HG02938 (cell line): ENCODE measurements around the gene ADGRD1.
"Not testable (repeated sequence)": the region's sequence is repeated elsewhere in the genome, so short reads cannot be mapped to it uniquely, and the experiment has no call there.

Source experiments
- ATAC-seq: cut with Tn5 transposase; IDR thresholded peaks from one replicate; pipeline ENCODE4 v1.9.1; 2021; ENCODE audit warnings: mild to moderate bottlenecking, moderate library complexity; ENCODE audit not compliant: unreplicated experiment

Gene ADGRD1

GRCh38 chr12:130983328-130984017 lies 29.8 kb downstream of the ADGRD1 start:
- no peak for ATAC-seq

- ATAC-seq = no peak
Measured at GRCh38 chr12:130984183-130985058, 30.7 kb downstream of the ADGRD1 start.

- ATAC-seq = no peak
Measured at GRCh38 chr12:130987151-130987931, 33.6 kb downstream of the ADGRD1 start.

- no peak for ATAC-seq
Measured at GRCh38 chr12:130988261-130988660, 34.6 kb downstream of the ADGRD1 start.

DNA sequence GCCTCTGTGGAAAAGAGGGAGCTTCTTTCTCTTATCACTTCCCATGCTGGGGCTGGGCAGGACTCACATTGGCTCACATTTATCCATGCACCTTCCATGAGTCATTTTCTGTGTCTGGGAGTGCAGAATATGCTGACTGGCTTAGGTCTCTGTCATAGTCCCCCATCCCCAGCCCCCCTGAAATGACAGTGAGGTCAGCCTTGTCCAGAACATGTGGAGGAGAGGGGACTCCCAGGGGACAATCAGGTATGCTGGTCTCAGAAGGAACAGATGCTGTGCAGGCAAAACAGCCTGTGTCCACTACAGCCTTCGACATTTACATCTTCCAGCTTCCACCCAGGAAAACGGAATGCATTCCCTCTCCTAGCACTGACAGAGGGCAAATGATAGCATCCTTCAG lies 35.0 kb downstream of the ADGRD1 start:
- ATAC-seq = no peak

DNA sequence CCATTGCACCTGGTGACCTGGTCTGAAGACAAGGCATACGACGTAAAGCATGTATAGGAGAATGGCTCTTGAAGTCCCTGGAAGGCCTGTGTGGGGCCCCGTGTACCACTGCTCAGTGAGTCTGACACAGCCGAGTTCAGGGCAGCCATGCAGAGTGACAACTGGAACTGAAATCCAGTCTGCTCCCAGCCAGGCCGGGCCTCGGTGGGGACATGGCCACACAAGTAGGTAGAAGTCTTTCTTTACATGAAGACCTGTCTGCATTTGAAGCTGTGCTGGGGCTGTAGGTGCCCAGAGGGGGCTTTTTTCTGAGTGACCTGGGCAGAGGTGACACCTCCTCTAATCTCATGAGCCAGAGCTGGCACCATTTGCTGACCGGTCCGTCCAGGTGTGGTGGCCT lies 35.7 kb downstream of the ADGRD1 start:
- ATAC-seq = no peak

GRCh38 chr12:130990034-130990433 lies 36.3 kb downstream of the ADGRD1 start:
- ATAC-seq = no peak

- no peak for ATAC-seq
Measured at GRCh38 chr12:130992448-130992847, 38.7 kb downstream of the ADGRD1 start.

GRCh38 chr12:130992979-130993538 lies 39.4 kb downstream of the ADGRD1 start:
- no peak for ATAC-seq

GRCh38 chr12:130993759-130994670 lies 40.3 kb downstream of the ADGRD1 start:
- ATAC-seq = no peak

- no peak for ATAC-seq
Measured at GRCh38 chr12:130994821-130995375, 41.2 kb downstream of the ADGRD1 start.

DNA sequence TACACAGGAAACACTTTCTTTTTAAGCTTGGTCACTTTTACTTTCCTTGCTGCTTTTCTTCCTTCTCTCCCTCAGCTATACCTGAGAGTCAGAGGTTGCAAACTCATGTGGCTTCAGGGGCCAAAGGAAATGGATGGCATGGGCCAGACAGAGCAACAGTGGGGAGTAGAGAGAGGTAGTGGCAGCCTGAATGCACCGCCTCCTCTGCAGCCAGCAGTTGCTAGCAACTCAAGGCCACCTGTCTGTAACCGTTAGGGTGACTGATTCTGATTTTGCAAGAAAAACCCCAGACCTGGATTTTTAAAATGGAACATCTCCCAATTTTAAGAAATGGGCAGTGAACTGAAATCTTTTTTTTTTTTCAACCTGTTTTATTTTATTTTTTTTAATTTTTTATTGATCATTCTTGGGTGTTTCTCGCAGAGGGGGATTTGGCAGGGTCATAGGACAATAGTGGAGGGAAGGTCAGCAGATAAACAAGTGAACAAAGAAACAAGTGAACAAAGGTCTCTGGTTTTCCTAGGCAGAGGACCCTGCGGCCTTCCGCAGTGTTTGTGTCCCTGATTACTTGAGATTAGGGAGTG lies 41.8 kb downstream of the ADGRD1 start:
- not testable (repeated sequence) for ATAC-seq

DNA sequence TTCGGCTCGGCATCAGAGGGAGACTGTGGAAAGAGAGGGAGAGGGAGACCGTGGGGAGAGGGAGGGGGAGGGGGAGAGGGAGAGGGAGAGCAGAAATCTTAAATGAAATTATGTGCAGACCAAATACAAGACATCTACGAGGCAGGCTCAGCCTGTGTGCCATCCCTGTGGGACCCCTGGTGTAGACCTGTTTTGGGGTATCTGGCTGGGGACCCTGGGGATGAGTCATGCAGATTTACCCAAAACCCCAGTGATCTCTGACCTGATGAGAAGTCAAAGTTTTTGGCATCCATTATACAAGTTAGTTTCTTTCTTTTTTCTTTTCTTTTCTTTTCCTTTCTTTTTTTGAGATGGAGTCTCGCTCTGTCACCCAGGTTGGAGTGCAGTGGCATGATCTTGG lies 44.4 kb downstream of the ADGRD1 start:
- ATAC-seq = no peak

DNA sequence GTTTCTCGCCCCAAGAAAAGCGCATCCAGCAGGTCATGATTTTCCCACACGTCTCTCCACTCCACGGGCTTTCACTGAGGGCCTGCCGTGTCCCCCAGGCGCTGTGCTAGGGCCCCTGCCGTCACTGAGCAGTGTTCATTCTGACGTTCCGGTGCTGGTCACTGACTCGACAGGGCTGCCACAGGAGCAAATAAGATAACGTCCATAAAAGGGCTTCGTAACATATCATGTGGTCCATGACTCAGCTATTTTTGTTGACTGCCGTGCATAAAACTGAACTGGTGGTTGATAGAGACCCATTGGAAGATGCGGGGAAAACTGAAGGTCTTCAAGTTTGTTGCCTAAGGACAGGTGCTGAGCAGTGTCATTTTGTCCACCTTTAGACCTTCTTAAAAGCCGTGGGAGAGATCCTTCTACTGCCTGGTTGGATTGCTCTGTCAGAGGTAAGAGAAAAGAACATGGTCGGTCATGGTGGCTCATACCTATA lies 46.3 kb downstream of the ADGRD1 start:
- ATAC-seq = no peak

GRCh38 chr12:131001493-131001892 lies 47.8 kb downstream of the ADGRD1 start:
- no peak for ATAC-seq

DNA sequence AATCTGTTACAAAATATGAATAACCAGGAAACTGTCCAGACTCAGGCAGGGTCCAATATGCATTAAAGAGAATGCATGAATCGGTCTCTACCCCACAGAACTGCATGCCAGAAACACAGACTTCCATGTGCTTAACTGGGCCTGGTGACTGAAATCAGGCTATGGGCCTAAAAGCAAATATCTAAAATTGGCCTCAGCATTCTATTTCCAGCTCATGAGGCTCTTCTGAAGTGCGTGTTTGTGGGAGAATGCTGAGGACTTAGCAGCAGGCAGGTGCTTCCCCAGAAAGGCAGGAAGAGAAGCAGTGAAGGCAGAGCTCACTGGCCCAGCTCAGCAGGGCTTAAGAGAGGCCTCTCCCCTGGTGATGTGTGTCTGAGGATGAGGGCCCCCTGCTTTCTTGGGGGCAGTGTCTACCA lies 48.5 kb downstream of the ADGRD1 start:
- no peak for ATAC-seq

DNA sequence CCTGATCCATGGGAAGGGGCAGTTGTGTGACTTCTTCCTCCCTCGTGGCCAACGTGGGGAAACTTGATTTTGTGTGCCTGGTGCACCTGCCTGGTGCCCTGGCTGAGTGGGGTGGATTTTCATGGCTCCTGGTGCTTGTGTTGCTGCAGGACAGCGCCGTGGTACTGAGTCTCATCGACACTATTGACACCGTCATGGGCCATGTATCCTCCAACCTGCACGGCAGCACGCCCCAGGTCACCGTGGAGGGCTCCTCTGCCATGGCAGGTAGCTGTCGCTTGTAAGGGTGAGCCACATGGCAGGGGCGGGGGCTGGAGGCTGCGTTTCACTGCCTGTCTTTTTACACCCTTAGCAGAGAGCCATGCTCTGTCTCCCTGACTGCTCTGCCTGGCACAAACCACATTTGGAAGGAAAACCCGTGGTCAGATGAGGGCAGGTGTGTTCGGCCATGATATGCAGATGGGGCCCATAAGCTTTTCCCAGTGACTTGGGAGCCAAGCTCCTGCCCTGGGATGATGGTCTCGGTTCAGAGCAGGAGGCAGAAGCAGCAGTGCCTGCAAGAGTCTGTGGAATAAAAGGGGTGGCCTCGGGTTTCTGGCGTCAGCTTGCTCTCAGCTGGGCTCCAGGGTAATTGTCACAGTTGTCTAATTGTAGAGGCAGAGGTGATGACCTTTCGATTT lies 49.5 kb downstream of the ADGRD1 start:
- no peak for ATAC-seq

DNA sequence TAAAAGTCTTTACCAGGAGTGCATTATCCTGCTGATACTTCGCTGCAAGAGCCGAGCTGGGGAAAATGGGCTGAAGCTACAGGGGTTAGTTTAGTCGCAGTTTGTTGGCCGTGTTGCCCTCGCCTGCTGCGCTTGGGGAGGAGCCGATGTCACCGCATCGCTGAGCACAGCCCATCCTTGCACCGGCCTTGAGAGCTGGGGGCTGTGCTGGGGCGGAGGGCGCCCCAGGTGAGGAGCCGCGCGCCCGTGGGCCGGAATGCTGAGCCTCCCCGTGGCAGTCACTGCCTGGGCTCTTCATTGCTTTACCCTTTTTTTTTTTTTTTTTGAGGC lies 50.0 kb downstream of the ADGRD1 start:
- no peak for ATAC-seq

GRCh38 chr12:131004166-131004565 lies 50.5 kb downstream of the ADGRD1 start:
- no peak for ATAC-seq
